ENCODE data around the gene BTBD16. TPM values are rescaled to one million over a fixed set of nuclear protein-coding genes. Genes with fewer than 3 reads are reported as not detected.

BTBD16 gene
- total RNA-seq, 1 donor from 2014 or later: not detected

DNA sequence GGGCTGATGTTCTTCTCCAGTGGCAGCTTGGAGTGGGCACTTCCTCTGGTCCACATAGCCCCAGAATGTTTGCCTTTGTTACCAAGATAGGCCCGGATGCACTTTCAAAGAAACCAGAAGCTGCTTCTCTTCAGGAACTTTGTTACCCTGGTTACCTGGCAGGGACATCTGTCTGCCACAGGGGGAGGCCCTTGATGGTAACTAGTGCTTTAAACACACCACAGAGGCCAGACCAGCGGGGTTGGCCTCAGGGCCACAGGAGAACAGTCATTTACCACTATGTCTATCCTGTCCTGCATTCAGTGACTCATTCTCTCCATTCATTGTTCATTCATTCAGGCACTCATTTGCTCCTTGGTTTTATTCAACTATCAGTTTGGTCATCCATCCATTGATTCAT, 91.5 kb downstream of the BTBD16 start:
- Histone ChIP-seq H3K36me3 (ENCODE audit: control insufficient read depth in 3 of 3, insufficient read depth in 3 of 3, low read length in 3 of 3) (no peaks in the 10 kb centered on the region), H3K4me3 (ENCODE audit: low read length in 3 of 3) (no peak overlapping the region), H3K27me3 (ENCODE audit: control insufficient read depth in 3 of 3, insufficient read depth in 3 of 3, low read length in 3 of 3) (peaks cover 0 to 2% (median 0%) of the 10 kb centered on the region in 3 donors), H3K9me3 (ENCODE audit: control insufficient read depth in 3 of 3, low read length in 3 of 3) (peaks cover 0 to 2% (median under 1%) of the 10 kb centered on the region in 3 donors), H3K4me1 (ENCODE audit: control insufficient read depth in 3 of 3, insufficient read depth in 3 of 3, low read length in 3 of 3) (no peaks in the 10 kb centered on the region), H3K9ac (ENCODE audit: low read depth in 1 of 3, low read length in 3 of 3) (no peak overlapping the region), H3K27ac (ENCODE audit: low read depth, low read length) (no peak overlapping the region)

DNA sequence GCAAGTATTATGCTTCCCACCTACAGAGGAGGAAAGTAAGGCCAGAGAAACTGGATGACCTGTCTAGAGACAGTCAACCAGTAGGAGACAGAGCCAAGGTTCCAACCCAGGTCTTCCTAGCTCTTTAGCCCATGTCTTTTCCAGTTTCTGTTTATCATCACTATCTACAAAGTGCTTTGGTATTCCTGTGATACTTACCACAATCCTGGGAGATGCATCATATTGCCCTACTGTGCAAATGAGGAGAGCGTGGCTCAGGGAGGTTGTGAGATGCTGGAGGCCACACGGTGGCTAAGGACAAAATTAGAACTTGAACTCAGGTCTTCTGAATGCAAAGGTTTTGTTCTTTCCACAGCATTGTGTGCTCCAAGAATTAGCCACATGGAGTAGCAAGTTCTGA, 92.2 kb downstream of the BTBD16 start:
- H3K4me3 ChIP-seq (ENCODE audit: low read length in 3 of 3): no peak overlapping the region
- peaks cover 0 to 2% (median 0%) of the 10 kb centered on the region in 3 donors for H3K27me3 ChIP-seq (ENCODE audit: control insufficient read depth in 3 of 3, insufficient read depth in 3 of 3, low read length in 3 of 3)
- peaks cover 0 to 2% (median 2%) of the 10 kb centered on the region in 3 donors for H3K4me1 ChIP-seq (ENCODE audit: control insufficient read depth in 3 of 3, insufficient read depth in 3 of 3, low read length in 3 of 3)
- H3K36me3 ChIP-seq (ENCODE audit: control insufficient read depth in 3 of 3, insufficient read depth in 3 of 3, low read length in 3 of 3): no peaks in the 10 kb centered on the region
- no peak overlapping the region for H3K9ac ChIP-seq (ENCODE audit: low read depth in 1 of 3, low read length in 3 of 3)
- peaks cover 0 to 2% (median 0%) of the 10 kb centered on the region in 3 donors for H3K9me3 ChIP-seq (ENCODE audit: control insufficient read depth in 3 of 3, low read length in 3 of 3)
- H3K27ac ChIP-seq (ENCODE audit: low read depth, low read length): no peak overlapping the region

DNA sequence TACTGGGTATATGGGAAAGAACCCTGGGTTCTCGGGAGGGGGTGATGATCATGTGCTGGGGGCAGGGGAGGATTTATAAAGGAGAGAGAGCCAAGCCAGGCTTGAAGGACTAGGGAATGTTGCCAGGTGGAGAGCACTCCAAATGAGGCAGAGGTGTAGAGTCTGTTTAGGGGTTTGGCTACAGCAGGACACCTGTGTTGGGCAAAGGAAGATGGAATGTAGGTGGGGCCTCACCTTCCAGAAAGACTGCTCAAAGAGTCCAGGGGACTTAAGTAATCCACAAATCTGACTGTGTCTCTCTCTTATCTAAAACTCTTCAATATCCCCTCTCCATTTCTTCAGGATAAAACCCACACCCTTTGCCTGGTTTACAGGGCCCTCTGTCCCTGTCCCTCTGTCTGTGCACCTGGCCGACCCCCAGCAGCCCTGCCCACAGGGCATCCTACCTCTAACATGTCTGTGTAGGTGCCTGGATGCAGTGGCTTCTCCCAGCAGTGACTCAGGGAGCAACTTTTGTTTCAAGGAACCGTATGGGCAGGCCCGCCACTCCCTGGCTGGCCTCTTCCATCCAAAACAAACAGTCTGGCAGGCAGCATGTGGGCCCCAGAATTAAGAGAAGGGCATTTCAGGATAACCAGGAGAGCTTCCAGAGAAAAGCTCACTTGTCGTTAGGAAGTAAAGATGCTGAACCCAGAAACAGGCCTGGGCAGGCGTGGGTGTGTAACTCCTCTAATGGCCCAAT, 92.8 kb downstream of the BTBD16 start:
- no peak overlapping the region for H3K9ac ChIP-seq (ENCODE audit: low read depth in 1 of 3, low read length in 3 of 3)
- no peak overlapping the region for H3K27ac ChIP-seq (ENCODE audit: low read depth, low read length)
- H3K36me3 ChIP-seq (ENCODE audit: control insufficient read depth in 3 of 3, insufficient read depth in 3 of 3, low read length in 3 of 3): no peaks in the 10 kb centered on the region
- H3K9me3 ChIP-seq (ENCODE audit: control insufficient read depth in 3 of 3, low read length in 3 of 3): no peaks in the 10 kb centered on the region
- H3K4me1 ChIP-seq (ENCODE audit: control insufficient read depth in 3 of 3, insufficient read depth in 3 of 3, low read length in 3 of 3): peaks cover 0 to 7% (median 4%) of the 10 kb centered on the region in 3 donors
- no peak overlapping the region for H3K4me3 ChIP-seq (ENCODE audit: low read length in 3 of 3)
- H3K27me3 ChIP-seq (ENCODE audit: control insufficient read depth in 3 of 3, insufficient read depth in 3 of 3, low read length in 3 of 3): peaks cover 0 to 2% (median 2%) of the 10 kb centered on the region in 3 donors

DNA sequence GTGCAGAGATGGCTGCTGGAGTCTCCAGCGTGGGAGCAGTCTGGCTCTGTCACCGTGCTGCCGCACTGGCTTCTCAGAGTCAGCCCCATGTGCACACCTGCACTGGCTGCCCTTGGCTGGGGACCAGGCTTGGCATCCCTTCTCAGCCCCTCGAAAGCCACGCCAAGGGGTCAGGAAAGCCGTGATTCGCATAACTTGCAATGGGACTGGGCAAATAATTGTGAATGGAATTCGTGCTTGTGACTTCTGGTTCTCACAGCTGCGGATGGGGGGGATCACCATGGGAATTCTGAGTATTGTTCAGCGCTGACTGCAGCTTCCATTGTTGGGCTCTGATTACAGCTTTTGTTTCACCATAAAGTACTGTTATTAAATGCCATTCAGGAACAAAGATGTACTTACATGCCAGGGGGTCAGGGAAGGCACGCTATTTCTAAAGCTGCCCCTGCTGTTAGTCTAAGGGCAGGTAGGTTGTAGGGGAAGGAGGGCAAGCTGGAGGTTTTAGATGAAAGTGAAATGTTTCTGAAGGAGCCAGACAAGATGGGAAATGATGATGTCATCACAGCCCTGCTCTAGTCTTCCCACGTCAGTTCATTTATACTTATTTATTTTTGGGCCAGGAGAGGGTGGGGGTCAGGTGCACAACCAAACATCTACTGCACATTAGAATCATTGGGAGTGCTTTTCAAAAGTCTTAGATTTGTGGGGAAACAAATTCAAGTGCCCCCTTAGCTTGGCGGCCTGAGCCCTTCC, 97.6 kb downstream of the BTBD16 start:
- Histone ChIP-seq H3K9ac (ENCODE audit: low read depth in 1 of 3, low read length in 3 of 3) (no peak overlapping the region), H3K4me1 (ENCODE audit: control insufficient read depth in 3 of 3, insufficient read depth in 3 of 3, low read length in 3 of 3) (peaks cover 2 to 10% (median 6%) of the 10 kb centered on the region in 3 donors), H3K4me3 (ENCODE audit: low read length in 3 of 3) (peak overlapping the region in 2 of 3 donors; percentile 27 to 55), H3K9me3 (ENCODE audit: control insufficient read depth in 3 of 3, low read length in 3 of 3) (no peaks in the 10 kb centered on the region), H3K27me3 (ENCODE audit: control insufficient read depth in 3 of 3, insufficient read depth in 3 of 3, low read length in 3 of 3) (peaks cover 0 to 2% (median 2%) of the 10 kb centered on the region in 3 donors), H3K36me3 (ENCODE audit: control insufficient read depth in 3 of 3, insufficient read depth in 3 of 3, low read length in 3 of 3) (no peaks in the 10 kb centered on the region), H3K27ac (ENCODE audit: low read depth, low read length) (no peak overlapping the region)

DNA sequence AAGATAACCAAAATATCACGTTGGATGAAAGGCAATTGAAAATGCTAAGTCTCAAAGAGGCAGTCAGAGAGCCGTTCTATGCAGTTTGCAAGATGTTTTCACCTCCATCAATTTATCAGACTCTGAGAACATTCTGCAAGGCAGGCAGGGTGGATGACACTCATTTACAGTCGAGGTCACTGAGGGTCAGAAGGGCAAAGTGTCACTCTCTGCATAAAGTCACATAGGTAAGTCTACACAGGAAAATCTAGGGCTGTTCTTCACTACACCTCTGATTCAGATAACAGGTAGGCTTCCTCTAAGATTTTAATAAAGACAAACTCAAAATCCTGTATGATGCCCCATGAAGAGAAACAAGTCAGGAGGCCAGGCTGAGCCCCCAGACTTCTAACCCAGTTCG, 102.0 kb downstream of the BTBD16 start:
- no peak overlapping the region for H3K4me3 ChIP-seq (ENCODE audit: low read length in 3 of 3)
- H3K9ac ChIP-seq (ENCODE audit: low read depth in 1 of 3, low read length in 3 of 3): no peak overlapping the region
- H3K4me1 ChIP-seq (ENCODE audit: control insufficient read depth in 3 of 3, insufficient read depth in 3 of 3, low read length in 3 of 3): peaks cover 10 to 22% (median 17%) of the 10 kb centered on the region in 3 donors
- H3K27ac ChIP-seq (ENCODE audit: low read depth, low read length): no peak overlapping the region
- no peaks in the 10 kb centered on the region for H3K9me3 ChIP-seq (ENCODE audit: control insufficient read depth in 3 of 3, low read length in 3 of 3)
- peaks cover 0 to 2% (median 0%) of the 10 kb centered on the region in 3 donors for H3K27me3 ChIP-seq (ENCODE audit: control insufficient read depth in 3 of 3, insufficient read depth in 3 of 3, low read length in 3 of 3)
- H3K36me3 ChIP-seq (ENCODE audit: control insufficient read depth in 3 of 3, insufficient read depth in 3 of 3, low read length in 3 of 3): no peaks in the 10 kb centered on the region

DNA sequence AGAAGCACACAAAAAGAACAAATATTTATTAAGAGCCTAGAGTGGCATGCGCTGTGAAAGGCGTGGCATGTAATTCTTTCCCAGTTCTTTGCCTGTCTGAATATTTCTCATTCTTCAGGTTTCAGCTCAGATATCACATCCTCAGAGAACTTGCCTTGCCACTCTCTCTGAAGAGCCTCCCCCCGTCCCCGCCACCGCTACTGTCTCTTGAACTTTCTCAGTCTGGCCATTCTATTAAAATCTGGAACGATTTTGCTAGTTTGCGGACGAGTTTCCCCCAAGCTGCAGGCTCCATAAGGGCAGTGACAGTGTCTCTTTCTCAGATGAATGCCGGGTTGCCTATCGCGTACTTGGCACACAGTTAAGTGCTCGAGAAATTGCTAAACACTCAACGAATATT, 102.6 kb downstream of the BTBD16 start:
- H3K36me3 ChIP-seq (ENCODE audit: control insufficient read depth in 3 of 3, insufficient read depth in 3 of 3, low read length in 3 of 3): no peaks in the 10 kb centered on the region
- H3K9ac ChIP-seq (ENCODE audit: low read depth in 1 of 3, low read length in 3 of 3): peak overlapping the region; percentile 81 to 82 (median 81)
- no peaks in the 10 kb centered on the region for H3K27me3 ChIP-seq (ENCODE audit: control insufficient read depth in 3 of 3, insufficient read depth in 3 of 3, low read length in 3 of 3)
- peaks cover 11 to 18% (median 15%) of the 10 kb centered on the region in 3 donors for H3K4me1 ChIP-seq (ENCODE audit: control insufficient read depth in 3 of 3, insufficient read depth in 3 of 3, low read length in 3 of 3)
- no peaks in the 10 kb centered on the region for H3K9me3 ChIP-seq (ENCODE audit: control insufficient read depth in 3 of 3, low read length in 3 of 3)
- H3K27ac ChIP-seq (ENCODE audit: low read depth, low read length): peak overlapping the region; percentile 90
- H3K4me3 ChIP-seq (ENCODE audit: low read length in 3 of 3): peak overlapping the region; percentile 81 to 90 (median 84)

DNA sequence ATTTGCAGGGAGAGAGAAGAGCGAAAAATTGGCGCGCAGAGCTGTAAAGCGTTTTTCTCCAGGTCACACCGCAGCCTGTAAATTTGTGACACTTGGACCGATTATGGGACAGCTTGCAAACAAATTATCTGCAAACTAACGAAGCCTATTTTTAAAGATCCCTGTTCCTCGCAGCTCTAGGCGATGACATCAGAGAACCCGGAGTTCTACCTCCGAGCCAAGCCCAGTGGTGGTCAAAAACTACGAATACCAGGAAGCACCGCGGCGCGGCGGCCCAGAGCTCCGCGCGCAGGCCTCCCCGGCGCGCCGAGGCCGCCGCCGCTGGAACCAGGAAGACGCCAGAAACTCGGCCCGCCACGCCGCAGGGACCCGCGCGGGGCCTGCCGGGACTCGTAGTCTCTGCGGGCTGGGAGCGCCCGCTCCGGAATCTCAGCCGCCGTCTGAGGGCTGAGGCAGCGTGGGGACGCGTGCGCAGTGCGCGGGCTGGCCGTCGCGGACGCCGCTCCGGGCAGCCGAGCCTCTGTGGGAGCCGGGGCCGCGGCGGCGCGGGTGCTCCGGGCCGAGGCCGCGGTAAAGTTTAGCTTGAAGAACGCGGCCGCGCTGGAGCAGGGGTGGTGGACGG, 103.3 kb downstream of the BTBD16 start, which contains the start of gene PLEKHA1:
Gene PLEKHA1 (plus strand): TSS at position 472 of the 622 bp plus-strand sequence. CDS start 18,493 bp downstream, outside the sequence.
- Histone ChIP-seq H3K4me1 (ENCODE audit: control insufficient read depth in 3 of 3, insufficient read depth in 3 of 3, low read length in 3 of 3) (peaks cover 11 to 24% (median 21%) of the 10 kb centered on the region in 3 donors), H3K4me3 (ENCODE audit: low read length in 3 of 3) (peak within 1 kb of the TSS; percentile 84 to 90 (median 84)), H3K36me3 (ENCODE audit: control insufficient read depth in 3 of 3, insufficient read depth in 3 of 3, low read length in 3 of 3) (no peaks in the 10 kb centered on the region), H3K9me3 (ENCODE audit: control insufficient read depth in 3 of 3, low read length in 3 of 3) (no peaks in the 10 kb centered on the region), H3K27me3 (ENCODE audit: control insufficient read depth in 3 of 3, insufficient read depth in 3 of 3, low read length in 3 of 3) (no peaks in the 10 kb centered on the region), H3K27ac (ENCODE audit: low read depth, low read length) (peak within 1 kb of the TSS; percentile 90), H3K9ac (ENCODE audit: low read depth in 1 of 3, low read length in 3 of 3) (peak within 1 kb of the TSS; percentile 85 to 91 (median 87))

DNA sequence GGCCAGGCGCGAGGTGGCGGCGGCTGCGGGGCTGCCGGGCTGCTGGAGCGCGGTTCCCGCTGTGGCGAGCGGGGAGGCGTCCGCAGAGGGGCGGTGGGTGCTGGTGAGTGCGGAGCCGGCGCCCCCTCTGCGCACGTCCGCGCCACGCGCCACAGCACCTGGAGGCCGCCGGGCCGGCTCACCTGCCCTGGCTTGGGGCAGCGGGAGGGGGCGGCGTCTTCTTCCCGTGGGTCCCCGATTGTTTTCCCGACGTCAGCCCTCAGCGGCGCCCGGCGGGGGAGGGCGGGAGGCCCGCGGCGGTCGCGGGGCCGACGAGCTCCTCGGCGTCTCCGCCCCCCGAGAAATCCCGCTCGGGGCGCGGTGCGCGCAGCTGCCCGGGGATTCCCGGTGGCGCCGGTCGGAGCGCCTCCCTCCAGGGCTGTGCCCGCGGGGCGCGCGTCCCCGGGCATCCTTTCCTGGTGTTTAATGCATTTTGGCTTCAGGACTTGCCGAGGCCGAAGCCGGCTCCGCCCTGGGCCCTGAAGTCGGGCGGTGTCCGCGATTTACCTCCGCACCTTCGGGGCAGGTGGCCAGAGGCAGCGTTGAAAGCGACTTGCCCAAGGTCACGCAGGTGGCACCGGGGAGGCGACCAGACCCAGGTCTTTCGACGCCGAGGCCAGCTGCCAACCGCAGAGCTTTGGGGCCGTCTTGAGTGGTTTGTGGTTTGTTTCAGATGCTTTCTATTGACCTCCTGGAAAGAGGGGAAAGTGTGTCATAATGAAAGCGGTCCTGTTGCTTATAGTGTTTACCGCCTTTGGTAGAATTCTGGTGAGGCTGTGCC, 104.0 kb downstream of the BTBD16 start:
- Histone ChIP-seq H3K36me3 (ENCODE audit: control insufficient read depth in 3 of 3, insufficient read depth in 3 of 3, low read length in 3 of 3) (no peaks in the 10 kb centered on the region), H3K27ac (ENCODE audit: low read depth, low read length) (peak overlapping the region; percentile 90), H3K4me3 (ENCODE audit: low read length in 3 of 3) (peak overlapping the region; percentile 84 to 87 (median 84)), H3K9me3 (ENCODE audit: control insufficient read depth in 3 of 3, low read length in 3 of 3) (no peaks in the 10 kb centered on the region), H3K27me3 (ENCODE audit: control insufficient read depth in 3 of 3, insufficient read depth in 3 of 3, low read length in 3 of 3) (no peaks in the 10 kb centered on the region), H3K4me1 (ENCODE audit: control insufficient read depth in 3 of 3, insufficient read depth in 3 of 3, low read length in 3 of 3) (peaks cover 11 to 26% (median 21%) of the 10 kb centered on the region in 3 donors), H3K9ac (ENCODE audit: low read depth in 1 of 3, low read length in 3 of 3) (peak overlapping the region; percentile 85 to 91 (median 87))

DNA sequence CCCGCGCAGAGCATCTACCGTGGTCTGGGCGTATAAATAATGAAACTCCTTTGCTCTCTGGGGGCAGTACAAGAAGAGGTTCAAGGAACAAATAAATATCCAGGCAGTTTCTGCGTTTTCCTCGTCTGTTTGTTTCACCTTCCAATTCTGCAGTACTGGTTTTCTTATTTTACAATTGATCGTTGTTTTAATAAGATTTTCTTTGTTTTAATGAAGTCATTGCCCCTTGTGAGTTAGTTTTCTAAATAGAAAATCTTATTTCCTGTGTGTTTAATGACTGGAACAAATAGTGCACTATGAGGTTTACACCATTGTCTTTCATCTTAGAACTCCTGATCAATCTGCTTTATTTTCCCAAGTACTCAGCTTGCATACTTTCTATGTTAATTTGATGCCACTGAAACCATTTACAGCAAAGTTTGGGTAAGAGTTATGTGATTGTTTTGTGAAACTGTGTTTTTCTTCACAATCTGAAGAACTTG, 104.6 kb downstream of the BTBD16 start:
- Histone ChIP-seq H3K27me3 (ENCODE audit: control insufficient read depth in 3 of 3, insufficient read depth in 3 of 3, low read length in 3 of 3) (no peaks in the 10 kb centered on the region), H3K4me1 (ENCODE audit: control insufficient read depth in 3 of 3, insufficient read depth in 3 of 3, low read length in 3 of 3) (peaks cover 11 to 26% (median 21%) of the 10 kb centered on the region in 3 donors), H3K4me3 (ENCODE audit: low read length in 3 of 3) (peak overlapping the region; percentile 84 to 87 (median 84)), H3K36me3 (ENCODE audit: control insufficient read depth in 3 of 3, insufficient read depth in 3 of 3, low read length in 3 of 3) (no peaks in the 10 kb centered on the region), H3K27ac (ENCODE audit: low read depth, low read length) (peak overlapping the region; percentile 90), H3K9me3 (ENCODE audit: control insufficient read depth in 3 of 3, low read length in 3 of 3) (no peaks in the 10 kb centered on the region), H3K9ac (ENCODE audit: low read depth in 1 of 3, low read length in 3 of 3) (peak overlapping the region; percentile 85 to 91 (median 87))
